Astrocyte (in vitro differentiated cells and primary cell): ENCODE data around the gene SNRNP25. TPM values are rescaled to one million over a fixed set of nuclear protein-coding genes. Genes with fewer than 3 reads are reported as not detected.
A peak's percentile ranks its signal among the peaks of the same experiment; 100 is the strongest.

Source experiments
- DNase-seq: peaks from one replicate; pipeline ENCODE4 v3.0.0-alpha.2; 2010; ENCODE audit warnings: low read depth
- FAIRE-seq: peaks from 2 replicates; lab custom pipeline; 2011; peaks lifted over from hg19 to GRCh38; lab: Jason Lieb, UNC
- H2AFZ ChIP-seq: 2 replicates; pipeline ENCODE4 v1.6.0; 2012; ENCODE audit warnings: low read depth, low read length, inconsistent platforms
- H3K27ac ChIP-seq: 2 replicates; pipeline ENCODE4 v1.5.1; 2011; ENCODE audit warnings: low read depth, low read length, inconsistent platforms
- H3K27me3 ChIP-seq: 2 replicates; pipeline ENCODE4 v1.6.0; 2011; ENCODE audit warnings: low read length, inconsistent platforms; ENCODE audit not compliant: insufficient read depth
- H3K36me3 ChIP-seq: 2 replicates; pipeline ENCODE4 v1.5.1; 2011; ENCODE audit warnings: low read length, inconsistent platforms; ENCODE audit not compliant: insufficient read depth
- H3K4me1 ChIP-seq: 2 replicates; pipeline ENCODE4 v1.5.1; 2011; ENCODE audit warnings: low read length, inconsistent platforms; ENCODE audit not compliant: insufficient read depth
- H3K4me2 ChIP-seq: 2 replicates; pipeline ENCODE4 v1.6.0; 2012; ENCODE audit warnings: low read length, inconsistent platforms
- H3K4me3 ChIP-seq: 2 replicates; pipeline ENCODE4 v1.5.1; 2011; ENCODE audit warnings: low read depth, mild to moderate bottlenecking, low read length, inconsistent platforms; ENCODE audit not compliant: insufficient read depth
- H3K79me2 ChIP-seq: 2 replicates; pipeline ENCODE4 v1.6.0; 2012; ENCODE audit warnings: mild to moderate bottlenecking, low read length, inconsistent platforms; ENCODE audit not compliant: insufficient read depth
- H3K9ac ChIP-seq: 2 replicates; pipeline ENCODE4 v1.6.0; 2012; ENCODE audit warnings: mild to moderate bottlenecking, low read length, inconsistent platforms
- H3K9me3 ChIP-seq: 2 replicates; pipeline ENCODE4 v1.5.1; 2012; ENCODE audit warnings: low read depth, mild to moderate bottlenecking, low read length, inconsistent platforms; ENCODE audit not compliant: insufficient read depth
- H4K20me1 ChIP-seq: 2 replicates; pipeline ENCODE4 v1.6.0; 2012; ENCODE audit warnings: low read length, inconsistent platforms; ENCODE audit not compliant: insufficient read depth
- H3K27ac Mint-ChIP-seq: one replicate; pipeline ENCODE4 v1.8.0; 2021; ENCODE audit warnings: mild to moderate bottlenecking, mixed read lengths; ENCODE audit not compliant: unreplicated experiment
- H3K27me3 Mint-ChIP-seq: one replicate; pipeline ENCODE4 v1.8.0; 2021; ENCODE audit warnings: low read depth, mixed read lengths; ENCODE audit not compliant: unreplicated experiment
- H3K36me3 Mint-ChIP-seq: one replicate; pipeline ENCODE4 v1.8.0; 2021; ENCODE audit warnings: low read depth, mixed read lengths; ENCODE audit not compliant: unreplicated experiment
- H3K4me1 Mint-ChIP-seq: one replicate; pipeline ENCODE4 v1.8.0; 2021; ENCODE audit warnings: low read depth, mixed read lengths; ENCODE audit not compliant: unreplicated experiment
- H3K4me3 Mint-ChIP-seq: one replicate; pipeline ENCODE4 v1.8.0; 2021; ENCODE audit warnings: mild to moderate bottlenecking, moderate library complexity, mixed read lengths; ENCODE audit not compliant: unreplicated experiment
- H3K9me3 Mint-ChIP-seq: one replicate; pipeline ENCODE4 v1.8.0; 2021; ENCODE audit warnings: mild to moderate bottlenecking, mixed read lengths; ENCODE audit not compliant: unreplicated experiment
- EZH2 ChIP-seq: IDR thresholded peaks from 2 replicates; pipeline ENCODE4 v1.6.1; 2012; ENCODE audit warnings: mild to moderate bottlenecking, low read length, inconsistent platforms; ENCODE audit not compliant: insufficient read depth
- total RNA-seq: library from RNA; stranded (reverse); gene quantifications from 2 replicates; pipeline ENCODE4 v1.2.1, GENCODE V29; 2021
- TF ChIP-seq, protein P1 (sequence below): IDR thresholded peaks from 2 replicates; pipeline ENCODE4 v1.5.1; 2011; ENCODE audit warnings: low read depth, mild to moderate bottlenecking, inconsistent platforms, low read length, moderate library complexity; ENCODE audit not compliant: insufficient read depth

SNRNP25 gene
- total RNA-seq, 1 donor from 2014 or later: 34.1 TPM

DNA sequence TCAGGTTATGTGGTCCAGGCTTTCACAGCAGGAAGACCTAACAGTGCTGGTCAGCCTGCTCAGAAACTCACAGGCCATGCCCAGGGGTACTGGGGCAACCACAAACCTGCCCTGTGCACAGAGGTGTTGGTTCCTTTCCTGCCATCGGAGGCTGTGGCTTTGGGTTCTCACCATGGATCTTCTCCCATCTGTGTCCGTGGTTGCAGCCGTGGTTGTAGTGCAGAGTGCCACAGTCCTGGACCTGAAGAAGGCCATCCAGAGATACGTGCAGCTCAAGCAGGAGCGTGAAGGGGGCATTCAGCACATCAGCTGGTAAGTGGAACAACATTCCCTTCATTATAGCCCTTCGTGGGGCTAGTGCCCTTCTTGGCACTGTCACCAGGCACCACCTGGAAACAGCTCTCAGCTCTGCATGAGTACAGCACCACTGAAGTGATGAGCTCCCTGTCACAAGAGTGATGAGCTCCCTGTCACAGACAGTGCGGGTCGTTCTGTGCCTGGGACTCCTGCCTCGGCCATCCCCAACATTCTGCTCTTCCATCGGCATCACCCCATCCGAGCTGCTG, 2.0 kb downstream of the SNRNP25 start:
- Histone ChIP-seq H3K79me2 (peaks cover 18% of the 10 kb centered on the region), H2AFZ (no peak overlapping the region), H4K20me1 (peaks cover 51% of the 10 kb centered on the region), H3K4me1 (peaks cover 8% of the 10 kb centered on the region), H3K4me3 (no peak overlapping the region), H3K9ac (no peak overlapping the region), H3K4me2 (no peak overlapping the region), H3K9me3 (no peaks in the 10 kb centered on the region), H3K27ac (no peak overlapping the region), H3K27me3 (no peaks in the 10 kb centered on the region), H3K36me3 (peaks cover 39% of the 10 kb centered on the region)
- H3K27ac Mint-ChIP-seq: no peak overlapping the region
- H3K27me3 Mint-ChIP-seq: no peaks in the 10 kb centered on the region
- no peaks in the 10 kb centered on the region for H3K9me3 Mint-ChIP-seq
- H3K36me3 Mint-ChIP-seq: peaks cover 19% of the 10 kb centered on the region
- DNase-seq: no peak
- H3K4me3 Mint-ChIP-seq: peak overlapping the region; percentile 98
- TF ChIP-seq, protein P1, sequence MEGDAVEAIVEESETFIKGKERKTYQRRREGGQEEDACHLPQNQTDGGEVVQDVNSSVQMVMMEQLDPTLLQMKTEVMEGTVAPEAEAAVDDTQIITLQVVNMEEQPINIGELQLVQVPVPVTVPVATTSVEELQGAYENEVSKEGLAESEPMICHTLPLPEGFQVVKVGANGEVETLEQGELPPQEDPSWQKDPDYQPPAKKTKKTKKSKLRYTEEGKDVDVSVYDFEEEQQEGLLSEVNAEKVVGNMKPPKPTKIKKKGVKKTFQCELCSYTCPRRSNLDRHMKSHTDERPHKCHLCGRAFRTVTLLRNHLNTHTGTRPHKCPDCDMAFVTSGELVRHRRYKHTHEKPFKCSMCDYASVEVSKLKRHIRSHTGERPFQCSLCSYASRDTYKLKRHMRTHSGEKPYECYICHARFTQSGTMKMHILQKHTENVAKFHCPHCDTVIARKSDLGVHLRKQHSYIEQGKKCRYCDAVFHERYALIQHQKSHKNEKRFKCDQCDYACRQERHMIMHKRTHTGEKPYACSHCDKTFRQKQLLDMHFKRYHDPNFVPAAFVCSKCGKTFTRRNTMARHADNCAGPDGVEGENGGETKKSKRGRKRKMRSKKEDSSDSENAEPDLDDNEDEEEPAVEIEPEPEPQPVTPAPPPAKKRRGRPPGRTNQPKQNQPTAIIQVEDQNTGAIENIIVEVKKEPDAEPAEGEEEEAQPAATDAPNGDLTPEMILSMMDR: no peak
- no peak for TF ChIP-seq EZH2
- peaks cover 4% of the 10 kb centered on the region for H3K4me1 Mint-ChIP-seq
- no peak for FAIRE-seq

DNA sequence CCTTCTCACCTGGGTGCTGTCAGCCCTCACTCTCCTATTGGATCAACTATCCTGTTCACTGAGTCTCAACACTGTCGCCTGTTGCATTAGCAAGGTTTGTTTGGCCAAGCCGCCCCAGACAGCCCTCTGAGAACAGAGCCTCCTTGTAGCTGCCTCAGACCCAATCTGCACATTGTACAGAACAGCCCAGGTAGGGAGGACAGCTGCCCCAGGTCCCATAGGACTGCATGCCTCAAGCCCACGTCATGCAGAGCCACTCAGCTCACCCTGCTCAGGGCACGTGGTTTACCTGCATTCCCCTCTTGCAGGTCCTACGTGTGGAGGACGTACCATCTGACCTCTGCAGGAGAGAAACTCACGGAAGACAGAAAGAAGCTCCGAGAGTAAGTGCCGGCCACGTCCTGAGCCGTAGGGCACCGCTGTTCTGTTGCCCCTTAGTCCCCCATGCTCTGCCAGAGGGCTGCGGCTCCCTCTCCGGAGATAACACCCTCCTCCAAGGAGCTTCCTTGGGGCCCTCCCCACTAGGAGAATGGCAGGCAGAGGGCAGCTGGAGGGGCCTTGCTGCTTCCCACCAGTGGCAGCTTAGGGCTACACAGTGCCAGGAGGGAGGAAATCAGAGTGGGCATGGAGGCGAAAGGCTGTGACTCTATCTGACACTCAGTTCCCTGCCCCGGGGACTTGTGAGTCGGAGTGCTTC, 2.8 kb downstream of the SNRNP25 start:
- Histone ChIP-seq H3K27ac (no peak overlapping the region), H2AFZ (no peak overlapping the region), H4K20me1 (peaks cover 53% of the 10 kb centered on the region), H3K79me2 (peaks cover 12% of the 10 kb centered on the region), H3K36me3 (peaks cover 42% of the 10 kb centered on the region), H3K4me1 (peaks cover 8% of the 10 kb centered on the region), H3K9me3 (no peaks in the 10 kb centered on the region), H3K9ac (no peak overlapping the region), H3K27me3 (no peaks in the 10 kb centered on the region), H3K4me2 (no peak overlapping the region), H3K4me3 (no peak overlapping the region)
- TF ChIP-seq EZH2: no peak
- TF ChIP-seq, protein P1: no peak
- Mint-ChIP-seq H3K4me3 (no peak overlapping the region), H3K9me3 (no peaks in the 10 kb centered on the region), H3K27ac (no peak overlapping the region), H3K4me1 (peaks cover under 1% of the 10 kb centered on the region), H3K27me3 (no peaks in the 10 kb centered on the region), H3K36me3 (peaks cover 17% of the 10 kb centered on the region)
- DNase-seq (no peak), FAIRE-seq (no peak)

DNA sequence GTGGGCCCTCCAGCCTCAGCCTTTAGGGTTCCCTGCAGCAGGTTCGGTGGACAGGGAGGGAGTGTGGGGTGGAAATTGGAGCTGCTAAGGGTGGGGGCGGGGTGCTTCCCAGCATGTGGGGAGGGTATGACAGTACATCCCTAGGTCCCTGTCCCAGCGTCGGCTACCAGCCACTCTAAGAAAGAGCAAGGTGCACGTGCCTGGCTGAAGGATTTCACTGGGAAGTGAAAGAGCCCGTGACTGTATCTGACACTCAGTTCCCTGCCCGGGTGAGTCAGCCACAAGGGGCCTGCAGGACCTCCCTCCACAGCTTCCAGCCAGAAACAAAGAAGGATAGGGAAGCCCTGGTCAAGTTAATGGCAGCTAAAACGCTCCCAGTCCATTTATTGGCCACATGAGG, 4.1 kb downstream of the SNRNP25 start:
- Histone ChIP-seq H3K4me2 (no peak overlapping the region), H3K79me2 (peaks cover 9% of the 10 kb centered on the region), H3K27me3 (no peaks in the 10 kb centered on the region), H3K4me3 (no peak overlapping the region), H3K4me1 (peaks cover 7% of the 10 kb centered on the region), H3K9ac (no peak overlapping the region), H2AFZ (no peak overlapping the region), H3K9me3 (no peaks in the 10 kb centered on the region), H3K27ac (no peak overlapping the region), H4K20me1 (peaks cover 51% of the 10 kb centered on the region), H3K36me3 (peaks cover 42% of the 10 kb centered on the region)
- peaks cover 19% of the 10 kb centered on the region for H3K36me3 Mint-ChIP-seq
- TF ChIP-seq EZH2: no peak
- TF ChIP-seq, protein P1: no peak
- no peak overlapping the region for H3K4me3 Mint-ChIP-seq
- H3K4me1 Mint-ChIP-seq: no peaks in the 10 kb centered on the region
- H3K27ac Mint-ChIP-seq: peak overlapping the region; percentile 7
- FAIRE-seq: no peak
- no peaks in the 10 kb centered on the region for H3K27me3 Mint-ChIP-seq
- no peak for DNase-seq
- H3K9me3 Mint-ChIP-seq: no peaks in the 10 kb centered on the region
